GM23338 (cell line): ENCODE data around the gene LRBA. TPM values are rescaled to one million over a fixed set of nuclear protein-coding genes. Genes with fewer than 3 reads are reported as not detected.

Experiments used
- ATAC-seq: fragments of 200-7000 bp; cut with Tn5 transposase; 3 replicates; pipeline ENCODE4 v1.9.1; 2020
- DNase-seq: peaks from one replicate; pipeline ENCODE4 v3.0.0-alpha.2; 2015; ENCODE audit warnings: low spot score
- H2AFZ ChIP-seq: fragments of 200-600 bp; sonication (generic); 2 replicates; pipeline ENCODE4 v1.8.0; 2016; ENCODE audit warnings: antibody characterized with exemption, mild to moderate bottlenecking, moderate library complexity
- H3F3A ChIP-seq: fragments of 200-600 bp; sonication (generic); replicated peaks from 2 replicates; pipeline ENCODE4 v1.8.0; 2017; ENCODE audit warnings: antibody characterized with exemption, mixed run types, low read depth
- H3K27ac ChIP-seq: fragments of 200-600 bp; sonication (generic); 2 replicates; pipeline ENCODE4 v1.6.1; 2016; ENCODE audit warnings: low read depth
- H3K27me3 ChIP-seq: fragments of 200-600 bp; sonication (generic); 2 replicates; pipeline ENCODE4 v1.8.0; 2016; ENCODE audit warnings: mild to moderate bottlenecking, mixed run types, moderate library complexity; ENCODE audit not compliant: insufficient read depth
- H3K36me3 ChIP-seq: fragments of 200-600 bp; sonication (generic); 2 replicates; pipeline ENCODE4 v1.8.0; 2016; ENCODE audit warnings: mild to moderate bottlenecking; ENCODE audit not compliant: insufficient read depth
- H3K4me1 ChIP-seq: fragments of 200-600 bp; sonication (generic); 2 replicates; pipeline ENCODE4 v1.8.0; 2016; ENCODE audit warnings: mild to moderate bottlenecking, moderate library complexity; ENCODE audit not compliant: insufficient read depth
- H3K4me2 ChIP-seq: fragments of 200-600 bp; sonication (generic); 2 replicates; pipeline ENCODE4 v1.7.1; 2017; ENCODE audit warnings: mixed run types
- H3K4me3 ChIP-seq: fragments of 200-600 bp; sonication (generic); 2 replicates; pipeline ENCODE4 v1.6.1; 2016; ENCODE audit warnings: mixed run types
- H3K79me2 ChIP-seq: fragments of 200-600 bp; sonication (generic); replicated peaks from 2 replicates; pipeline ENCODE4 v1.8.0; 2017; ENCODE audit warnings: mild to moderate bottlenecking; ENCODE audit not compliant: insufficient read depth
- H3K9me2 ChIP-seq: fragments of 200-600 bp; sonication (generic); 2 replicates; pipeline ENCODE4 v1.8.0; 2017; ENCODE audit not compliant: insufficient read depth
- H4K20me1 ChIP-seq: fragments of 200-600 bp; sonication (generic); replicated peaks from 2 replicates; pipeline ENCODE4 v1.8.0; 2017; ENCODE audit warnings: mild to moderate bottlenecking; ENCODE audit not compliant: insufficient read depth
- H3K27ac Mint-ChIP-seq: 2 replicates; pipeline ENCODE4 v1.8.0; 2020; ENCODE audit warnings: inconsistent platforms, mild to moderate bottlenecking, moderate library complexity, mixed read lengths
- H3K27me3 Mint-ChIP-seq: 3 replicates; pipeline ENCODE4 v1.8.0; 2022; ENCODE audit warnings: low read depth, mild to moderate bottlenecking, moderate library complexity, mixed read lengths, inconsistent platforms; ENCODE audit not compliant: insufficient read depth, poor library complexity
- H3K36me3 Mint-ChIP-seq: 3 replicates; pipeline ENCODE4 v1.8.0; 2021; ENCODE audit warnings: low read depth, mild to moderate bottlenecking, inconsistent platforms, moderate library complexity, mixed read lengths
- H3K4me1 Mint-ChIP-seq: 3 replicates; pipeline ENCODE4 v1.8.0; 2020; ENCODE audit warnings: mild to moderate bottlenecking, inconsistent platforms, mixed read lengths
- H3K4me3 Mint-ChIP-seq: 3 replicates; pipeline ENCODE4 v1.8.0; 2021; ENCODE audit warnings: moderate library complexity, mild to moderate bottlenecking, inconsistent platforms, mixed read lengths
- H3K9me3 Mint-ChIP-seq: 3 replicates; pipeline ENCODE4 v1.8.0; 2020; ENCODE audit warnings: moderate library complexity, mild to moderate bottlenecking, inconsistent platforms, mixed read lengths
- CREB1 ChIP-seq: fragments of 250-450 bp; sonication (Bioruptor Pico); IDR thresholded peaks from 2 replicates; pipeline ENCODE4 v1.5.0; 2020; ENCODE audit warnings: low read depth, mild to moderate bottlenecking, moderate library complexity
- CTCF ChIP-seq, 2 experiments: fragments of 200-600 bp in 1 of 2; sonication (generic) in 1 of 2; conservative IDR thresholded peaks; 2 replicates each; pipeline versions ENCODE4 v1.5.1 to v1.6.1; 2016 to 2017; ENCODE audit warnings: antibody characterized with exemption in 2 of 2, low read depth in 2 of 2, mild to moderate bottlenecking in 2 of 2, moderate library complexity in 1 of 2
- ETS1 ChIP-seq: IDR thresholded peaks from 2 replicates; pipeline ENCODE4 v1.6.1; 2016; ENCODE audit warnings: antibody characterized with exemption
- EZH2phosphoT487 ChIP-seq: fragments of 200-600 bp; sonication (generic); IDR thresholded peaks from one replicate; pipeline ENCODE4 v1.8.1; 2018; ENCODE audit warnings: antibody characterized with exemption; ENCODE audit not compliant: unreplicated experiment
- JUNB ChIP-seq: IDR thresholded peaks from one replicate; pipeline ENCODE4 v1.6.1; 2016; ENCODE audit warnings: antibody characterized with exemption; ENCODE audit not compliant: unreplicated experiment
- NANOG ChIP-seq: IDR thresholded peaks from 2 replicates; pipeline ENCODE4 v1.6.1; 2016; ENCODE audit warnings: antibody characterized with exemption, borderline replicate concordance
- POLR2AphosphoS5 ChIP-seq: IDR thresholded peaks from 2 replicates; pipeline ENCODE4 v1.6.1; 2016; ENCODE audit warnings: antibody characterized with exemption, low read depth
- REST ChIP-seq: IDR thresholded peaks from one replicate; pipeline ENCODE4 v1.6.1; 2018; ENCODE audit warnings: antibody characterized with exemption; ENCODE audit not compliant: unreplicated experiment
- STAT1 ChIP-seq: IDR thresholded peaks from one replicate; pipeline ENCODE4 v1.6.1; 2016; ENCODE audit warnings: antibody characterized with exemption; ENCODE audit not compliant: unreplicated experiment
- ZNF114 ChIP-seq: fragments of 250-450 bp; sonication (Bioruptor Pico); IDR thresholded peaks from 2 replicates; pipeline ENCODE4 v1.5.0; 2020; ENCODE audit warnings: mild to moderate bottlenecking, moderate library complexity
- ZNF331 ChIP-seq: fragments of 250-450 bp; sonication (Bioruptor Pico); IDR thresholded peaks from 2 replicates; pipeline ENCODE4 v1.5.0; 2020; ENCODE audit warnings: low read depth, mild to moderate bottlenecking, moderate library complexity
- polyA plus RNA-seq: library from polyadenylated mRNA; unstranded; fragments of >200 nt; fragmentation: Nextera tagmentation; extraction: Ambion mirVana; gene quantifications from 2 replicates; pipeline ENCODE4 v1.2.1, GENCODE V29; 2016
- total RNA-seq: library from RNA; depleted of rRNA; stranded (reverse); fragments of >200 nt; shearing (Covaris generic); gene quantifications from 2 replicates; pipeline ENCODE4 v1.2.3, GENCODE V29; 2014

LRBA gene
- total and polyA plus RNA-seq, 2 experiments from 2014 or later: 23.3 to 126 TPM

- H3K27ac Mint-ChIP-seq: no peak overlapping the region
- H3K4me3 ChIP-seq: no peak overlapping the region
- peaks cover 23% of the 10 kb centered on the region for H3K4me1 Mint-ChIP-seq
- H3K4me1 ChIP-seq: peaks cover 30% of the 10 kb centered on the region
- no peaks in the 10 kb centered on the region for H3K27me3 ChIP-seq
- DNase-seq (no peak), ATAC-seq (no peak)
- no peaks in the 10 kb centered on the region; the same call in 2 of the 3 replicates for H3K9me3 Mint-ChIP-seq
- peak overlapping the region; percentile 13; the same call in 1 of the 2 replicates for H3K4me2 ChIP-seq
- H4K20me1 ChIP-seq: no peaks in the 10 kb centered on the region
- no peak overlapping the region for H2AFZ ChIP-seq
- H3K27ac ChIP-seq: no peak overlapping the region
- no peak overlapping the region for H3K4me3 Mint-ChIP-seq
- TF ChIP-seq REST (no peak), ZNF331 (CRISPR knock-in tag) (no peak), EZH2phosphoT487 (no peak), POLR2AphosphoS5 (no peak), NANOG (no peak), CREB1 (no peak), CTCF (conservative IDR thresholded peaks at IDR 0.05; ENCODE audit: low read depth in 2 of 2) (no peak), STAT1 (no peak), JUNB (no peak), ETS1 (no peak), ZNF114 (CRISPR knock-in tag) (no peak)
- no peaks in the 10 kb centered on the region for H3K79me2 ChIP-seq
- H3F3A ChIP-seq: no peaks in the 10 kb centered on the region
- no peaks in the 10 kb centered on the region for H3K27me3 Mint-ChIP-seq
- H3K36me3 ChIP-seq: no peaks in the 10 kb centered on the region
- H3K36me3 Mint-ChIP-seq: peaks cover 14% of the 10 kb centered on the region; the same call in 2 of the 3 replicates
- H3K9me2 ChIP-seq: no peaks in the 10 kb centered on the region
Observed at GRCh38 chr4:150624055-150624454, 391.0 kb downstream of the LRBA start.
